Effector CD8-positive, alpha-beta T cell (primary cell): ENCODE data around the gene SLC12A4.

Experiments
- DNase-seq: peaks from one replicate; lab custom pipeline; 2025; lab: John Stamatoyannopoulos, UW

The SLC12A4 gene

DNA sequence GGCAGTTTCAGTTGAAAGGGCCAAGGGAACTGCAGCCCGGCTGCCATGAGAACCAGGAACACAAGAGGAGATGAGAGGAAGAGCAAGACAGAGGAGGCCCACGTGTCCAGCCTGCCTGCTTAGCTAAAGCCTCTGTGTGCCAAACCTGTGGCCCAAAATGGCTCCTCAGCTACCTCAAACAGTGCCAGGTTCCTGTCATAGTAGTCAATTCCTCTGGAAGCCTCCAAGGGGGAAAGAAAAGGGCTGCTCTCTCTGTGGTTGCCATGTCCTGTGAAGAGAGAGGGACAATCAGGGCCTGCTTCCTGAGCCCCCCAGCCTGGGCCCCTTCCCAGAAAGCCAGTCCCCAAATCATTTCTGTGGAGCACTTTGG lies 5.2 kb downstream of the SLC12A4 start:
- no peak for DNase-seq

DNA sequence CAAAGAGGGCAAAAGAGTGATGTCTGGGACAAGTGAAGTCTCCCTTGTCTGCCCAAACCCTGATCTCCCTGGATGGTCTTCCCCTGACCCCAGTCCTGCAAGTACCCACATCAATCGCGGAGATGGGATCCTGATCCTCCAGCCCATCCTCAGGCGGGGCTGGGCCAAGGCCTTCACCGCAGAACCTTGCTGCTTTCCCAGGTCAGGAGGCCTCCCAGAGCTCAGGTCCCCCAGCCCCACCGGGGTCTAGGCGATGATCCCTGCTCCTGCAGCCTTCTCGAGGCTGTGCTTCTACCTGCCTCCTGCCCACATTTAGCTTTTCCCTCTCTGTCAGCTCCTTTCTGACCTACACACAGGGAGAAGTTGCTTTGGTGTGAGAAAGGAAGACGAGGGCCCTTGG lies 6.3 kb downstream of the SLC12A4 start:
- no peak for DNase-seq

DNA sequence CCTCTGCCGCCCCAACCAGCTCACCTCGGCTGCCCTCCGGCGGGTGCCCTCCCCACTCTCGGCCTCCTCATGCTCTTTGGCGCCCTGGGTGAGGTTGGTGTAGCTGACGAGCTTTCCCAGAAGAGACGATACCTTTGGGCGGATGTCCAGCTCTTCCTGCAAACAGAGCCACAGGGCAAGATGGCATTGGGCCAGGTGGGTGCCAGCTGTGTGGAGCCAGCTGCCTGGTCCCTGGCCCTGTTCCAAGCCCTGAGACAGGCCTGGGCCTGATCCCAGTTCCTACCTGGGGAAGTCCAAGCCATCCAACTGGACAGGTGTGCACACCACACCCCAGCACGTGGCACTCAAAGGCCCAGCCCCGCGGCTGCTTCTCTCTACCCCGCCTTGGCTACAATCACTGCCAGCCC lies 6.9 kb downstream of the SLC12A4 start:
- no peak for DNase-seq

DNA sequence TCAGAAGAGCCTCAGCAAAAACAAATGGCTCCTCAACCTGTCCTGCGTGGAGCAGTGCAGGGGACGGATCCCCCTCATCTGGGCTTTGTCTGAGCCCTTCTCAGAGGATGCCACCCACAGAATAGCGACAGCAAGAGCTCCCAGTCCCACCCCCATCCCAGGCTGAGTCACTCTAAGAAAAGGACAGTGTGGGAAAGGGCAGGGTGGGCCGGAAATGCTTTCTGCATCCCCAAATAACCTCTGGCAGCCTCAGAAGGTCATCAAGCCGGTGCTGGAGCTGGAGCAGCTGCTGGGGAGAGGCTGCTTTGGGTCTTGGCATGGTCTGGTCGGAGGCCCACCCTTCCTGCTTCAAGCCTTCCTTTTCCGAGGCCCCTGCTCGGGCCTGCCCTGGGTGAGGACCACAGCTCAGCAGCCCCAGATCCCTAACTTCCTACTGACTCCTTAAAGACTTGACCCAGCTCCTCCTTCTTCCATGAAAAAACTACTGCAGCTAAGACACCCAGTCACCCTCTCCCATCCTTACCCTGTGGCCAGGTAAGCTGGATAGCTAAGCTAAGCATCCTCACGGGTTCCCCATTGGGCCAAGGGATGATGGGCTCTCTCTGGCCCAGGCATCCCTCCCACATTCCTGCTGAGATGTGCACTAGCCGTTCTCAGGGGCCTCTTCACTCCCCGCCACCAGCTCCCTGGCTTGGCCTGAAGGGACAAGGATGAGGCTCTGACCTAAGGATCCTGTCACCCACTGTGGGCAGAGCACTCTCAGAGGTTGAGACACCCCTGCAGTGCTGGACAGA lies 8.7 kb downstream of the SLC12A4 start:
- no peak for DNase-seq

DNA sequence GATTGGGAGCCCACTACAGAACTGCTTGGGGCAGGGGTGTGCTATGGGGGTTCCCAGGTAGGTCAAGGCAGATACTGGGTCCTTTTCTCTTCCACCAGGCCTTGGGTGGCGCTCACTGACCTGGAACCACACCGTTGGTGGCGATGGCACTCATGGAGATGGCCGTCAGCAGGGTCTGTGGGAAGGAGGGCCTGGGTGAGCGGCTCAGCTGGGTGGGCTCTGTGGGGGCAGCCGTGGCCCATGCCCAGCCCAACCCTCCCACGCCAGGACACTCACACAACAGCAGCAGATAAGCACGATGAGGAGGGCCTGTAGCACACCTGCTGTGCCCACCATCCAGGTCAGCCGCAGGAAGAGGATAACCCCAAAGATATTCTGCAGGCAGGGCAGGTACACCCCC lies 10.8 kb downstream of the SLC12A4 start:
- DNase-seq = no peak

DNA sequence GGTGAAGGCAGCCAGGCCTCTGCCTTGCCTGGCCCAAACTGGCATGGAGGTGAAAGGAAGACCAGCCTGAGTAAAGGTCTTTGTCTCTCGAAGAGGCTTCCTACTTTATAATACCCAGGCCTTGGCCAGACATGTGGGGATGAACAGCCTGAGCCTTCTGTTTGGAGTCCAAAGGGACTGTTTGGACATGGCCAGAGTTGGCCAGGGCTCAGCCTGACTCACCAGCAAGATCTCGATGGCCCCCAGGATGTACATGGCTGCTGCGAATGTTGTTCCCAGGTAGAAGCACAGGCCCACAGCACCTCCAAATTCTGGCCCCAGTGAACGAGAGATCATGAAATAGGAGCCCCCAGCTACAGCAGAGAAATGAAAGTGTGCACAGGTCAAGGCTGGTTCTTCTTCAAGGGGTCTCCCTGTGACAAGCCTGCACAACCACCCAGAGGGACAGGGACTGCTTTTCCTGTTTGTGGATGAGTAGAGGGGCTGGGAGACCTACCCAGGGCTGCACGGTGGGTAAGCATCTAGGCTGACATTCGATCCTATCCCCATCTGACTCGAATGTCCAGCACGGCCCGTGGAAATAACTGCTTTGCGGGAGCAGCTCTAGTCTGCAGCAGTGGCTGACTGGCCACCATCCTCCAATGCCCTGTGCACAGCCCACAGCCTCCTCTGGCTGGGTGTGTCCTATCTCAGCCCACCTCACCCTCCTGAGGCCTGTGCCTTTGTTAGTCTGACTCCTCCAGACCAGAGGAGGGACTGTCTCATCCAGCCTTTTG lies 13.8 kb downstream of the SLC12A4 start:
- no peak for DNase-seq

DNA sequence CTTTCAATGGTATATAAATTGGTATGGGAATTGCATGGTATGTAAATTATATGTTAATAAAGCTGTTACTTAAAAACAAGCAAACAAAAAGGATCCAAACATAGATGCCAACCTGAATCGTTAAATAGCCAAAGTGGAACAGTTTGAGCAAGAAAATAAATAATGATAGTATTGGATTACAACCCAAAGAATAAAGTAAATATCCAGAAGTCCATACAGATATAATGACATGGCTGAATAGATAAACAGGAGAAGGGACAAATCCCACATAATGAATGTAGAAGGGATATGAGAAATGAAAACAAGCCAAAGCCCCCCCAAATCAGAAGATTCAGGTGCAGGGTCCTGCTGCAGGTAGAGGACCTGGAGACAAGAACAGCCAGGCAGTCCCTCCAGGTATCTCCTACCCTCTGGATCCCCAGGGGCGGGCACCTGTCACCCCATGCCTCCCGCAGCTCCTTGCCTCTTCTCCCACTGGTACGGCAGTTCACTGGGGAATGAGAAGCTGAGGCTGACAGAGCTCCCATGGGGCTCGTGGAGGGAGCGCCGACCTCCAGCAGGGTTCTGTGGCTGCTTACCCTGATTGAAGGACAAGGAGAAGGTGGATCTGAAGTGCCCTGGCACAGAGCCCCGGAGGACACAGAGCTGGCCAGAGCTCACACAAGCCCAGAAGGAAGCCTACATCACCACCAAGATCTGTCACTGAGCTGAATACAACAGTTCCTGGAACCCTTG lies 14.6 kb downstream of the SLC12A4 start:
- DNase-seq = no peak

DNA sequence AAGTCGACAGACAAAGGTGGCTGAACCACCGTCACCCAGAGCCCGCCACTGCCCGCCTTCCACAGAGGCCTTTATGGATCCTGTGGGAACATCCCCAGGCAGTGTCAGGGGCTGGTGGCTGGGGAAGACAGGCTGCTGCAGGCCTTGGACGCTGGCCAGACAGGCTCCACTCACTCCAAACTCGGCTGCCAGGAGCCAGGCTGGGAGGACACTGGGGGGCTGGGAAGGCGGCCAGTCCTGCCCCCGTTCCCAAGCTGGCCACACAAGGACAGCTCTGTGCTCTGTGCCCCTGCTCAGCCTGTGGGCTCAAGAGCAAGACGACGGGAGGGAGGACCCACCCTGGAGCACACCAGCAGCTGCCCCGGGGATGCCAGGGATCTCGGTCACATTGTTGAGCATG lies 17.0 kb downstream of the SLC12A4 start:
- DNase-seq = no peak

DNA sequence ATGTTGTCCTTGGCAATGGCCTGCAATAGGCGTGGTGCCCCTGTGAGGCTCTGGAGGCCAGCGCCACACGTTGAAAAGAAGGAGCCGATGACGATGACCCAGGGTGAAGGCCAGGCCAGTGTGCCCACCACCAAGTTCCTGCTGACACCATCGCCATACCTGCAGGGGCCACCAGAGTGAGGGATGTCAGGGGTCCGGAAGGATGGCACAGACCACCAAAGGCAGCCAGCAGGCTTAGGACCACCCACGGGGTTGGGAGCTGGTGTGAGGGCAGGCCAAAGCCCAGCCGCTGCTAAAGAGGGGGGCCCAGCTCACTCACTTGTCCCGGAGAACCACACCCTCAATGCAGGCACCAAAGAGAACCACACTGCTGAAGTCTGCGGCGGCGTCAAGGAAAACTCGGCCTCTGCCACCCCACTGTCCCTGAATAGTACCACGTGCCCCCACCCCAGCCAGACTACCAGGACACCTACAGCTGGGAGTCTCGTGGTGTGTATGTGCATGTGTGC lies 18.0 kb downstream of the SLC12A4 start:
- no peak for DNase-seq

DNA sequence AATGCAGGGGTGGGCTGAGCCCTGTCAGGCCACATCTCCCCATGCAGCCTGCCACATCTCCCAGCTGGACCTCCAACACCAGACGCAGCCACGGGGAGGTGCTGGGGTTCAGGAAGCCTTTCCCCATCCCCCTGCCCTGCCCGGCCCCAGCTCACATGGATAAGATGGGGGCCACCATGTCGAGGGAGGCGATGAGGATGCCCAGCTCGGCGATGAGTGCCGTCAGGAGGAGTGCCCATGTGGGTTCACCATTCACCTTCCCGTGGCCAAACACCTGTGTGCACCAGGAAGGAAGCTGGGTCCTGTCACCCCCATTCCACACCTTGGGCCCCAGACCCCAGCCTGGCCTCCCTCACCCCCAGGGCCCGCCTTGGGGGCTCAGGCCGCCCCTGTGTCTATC lies 18.8 kb downstream of the SLC12A4 start:
- DNase-seq = no peak

DNA sequence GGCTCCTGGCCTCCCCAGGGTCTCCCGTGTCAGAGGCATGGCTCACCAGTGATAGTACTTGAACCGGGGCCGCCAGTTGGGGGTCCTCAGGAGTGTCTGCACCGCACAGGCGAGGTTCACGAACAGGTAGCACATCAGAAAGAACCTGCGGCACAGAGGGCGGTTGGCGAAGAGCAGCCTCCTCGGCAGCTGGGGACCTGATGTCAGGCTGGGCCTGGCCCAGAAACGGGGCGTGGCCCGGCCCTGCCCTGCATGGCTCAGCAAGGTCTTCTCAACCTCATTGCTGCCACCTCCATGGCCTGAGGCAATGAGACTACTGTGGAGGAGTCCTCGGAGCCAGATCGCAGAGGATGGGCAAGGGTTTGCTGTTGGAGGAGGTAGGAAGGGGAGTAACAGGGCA lies 20.4 kb downstream of the SLC12A4 start:
- DNase-seq = no peak

DNA sequence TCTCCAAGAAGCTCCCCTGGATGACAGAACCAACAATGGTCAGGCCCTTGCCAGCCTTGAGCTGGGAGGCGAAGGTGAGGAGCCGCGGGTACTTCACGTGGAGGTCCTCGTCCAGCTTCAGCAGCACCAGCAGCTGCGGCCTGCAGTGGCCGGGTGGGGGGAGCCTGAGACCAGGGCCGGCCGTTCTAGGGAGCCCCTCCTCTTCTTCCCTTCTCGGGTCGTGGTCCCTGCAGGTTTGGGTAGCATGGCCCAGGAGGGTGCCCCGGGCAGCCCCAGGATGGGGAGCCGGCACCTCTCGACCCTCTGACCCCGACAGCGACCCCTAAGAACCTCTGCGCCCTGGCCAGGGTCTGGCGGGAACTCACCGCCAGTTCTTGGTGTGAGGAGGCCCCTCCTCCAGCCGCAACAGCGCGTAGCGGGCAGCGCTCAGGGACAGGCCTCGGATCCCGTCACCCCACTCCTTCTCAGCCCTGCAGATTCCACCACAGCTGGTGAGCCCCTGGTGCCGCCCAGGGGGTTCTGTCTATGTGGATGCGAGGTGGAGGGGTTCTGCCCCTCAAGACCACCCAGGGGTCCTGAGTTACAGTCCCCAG lies 21.4 kb downstream of the SLC12A4 start:
- no peak for DNase-seq

DNA sequence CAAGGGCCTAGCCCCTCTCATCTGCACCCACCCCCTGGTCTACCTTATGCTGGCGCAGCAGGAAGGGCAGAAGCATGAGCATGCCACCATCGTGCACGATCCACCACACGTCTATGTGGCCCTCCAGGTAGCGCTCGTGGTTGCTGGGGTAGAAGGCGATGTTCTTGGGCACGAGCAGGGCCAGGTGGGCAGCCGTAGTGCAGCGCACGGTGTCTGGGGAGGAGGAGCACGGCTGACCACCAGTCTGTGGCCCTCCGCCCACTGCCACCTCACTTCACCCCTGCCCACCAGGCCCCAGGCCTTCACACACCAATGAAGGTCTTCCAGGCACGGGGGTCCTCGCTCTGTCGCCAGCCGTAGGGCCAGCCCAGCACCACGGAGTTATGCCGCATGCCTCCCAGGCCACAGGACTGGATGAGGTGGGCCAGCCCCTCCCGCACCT lies 22.3 kb downstream of the SLC12A4 start:
- no peak for DNase-seq

DNA sequence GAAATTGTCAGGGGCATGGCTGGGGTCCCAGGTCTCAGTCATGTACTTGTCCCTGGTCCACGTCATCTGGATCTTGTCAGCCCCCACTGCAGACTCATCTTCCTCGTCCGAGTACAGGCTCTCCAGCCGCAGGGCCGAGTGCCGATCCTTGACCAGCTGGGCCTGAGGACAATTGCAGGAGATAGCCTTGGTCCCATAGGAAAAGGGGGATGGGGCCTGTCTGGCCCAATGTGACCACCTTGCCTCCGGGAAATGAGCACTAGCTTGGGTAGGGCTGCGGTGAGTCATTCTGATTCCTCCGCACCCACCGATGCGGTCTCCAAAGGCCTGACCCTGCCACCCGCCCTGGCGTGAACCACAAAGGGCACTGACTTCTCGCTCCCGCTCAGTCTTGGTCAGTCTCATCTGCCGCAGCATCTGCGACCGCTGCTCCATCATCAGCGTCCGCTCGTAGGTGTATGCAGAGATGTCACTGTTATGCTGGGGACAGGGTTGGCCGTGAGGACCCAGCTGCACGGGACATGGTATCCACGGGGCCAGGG lies 23.0 kb downstream of the SLC12A4 start:
- DNase-seq = no peak

DNA sequence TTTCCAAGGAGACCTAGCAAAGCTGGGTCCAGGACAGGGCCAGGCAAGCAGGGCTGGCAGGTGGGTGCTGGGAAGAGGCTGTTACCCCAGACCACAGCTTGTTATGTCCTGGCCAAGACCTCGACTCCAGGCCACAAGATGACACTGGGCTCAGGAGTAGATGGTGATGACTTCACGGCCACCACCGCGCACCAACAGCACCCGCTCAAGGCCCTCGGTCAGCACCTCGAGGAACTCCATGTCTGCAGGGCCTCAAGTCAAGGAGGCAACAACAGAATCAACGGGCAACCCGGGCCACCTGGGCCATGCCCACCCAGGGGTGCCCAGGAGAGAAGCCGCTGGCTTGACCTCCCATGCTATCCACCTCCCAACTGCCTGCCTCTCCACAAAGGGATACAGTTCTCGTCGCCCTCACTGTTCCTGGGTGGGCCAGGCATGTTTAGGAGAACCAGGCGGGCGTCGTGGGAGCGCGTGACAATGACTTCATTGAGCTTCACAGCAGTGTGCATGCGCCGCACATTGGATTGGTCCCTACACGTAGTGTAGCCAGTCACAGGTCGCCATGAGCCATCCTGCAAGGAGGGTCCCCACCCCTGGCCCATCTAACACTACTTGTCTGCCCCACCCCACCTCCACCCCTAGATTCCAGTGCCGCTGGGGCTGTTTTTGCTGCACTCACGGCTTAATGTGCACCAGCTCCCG lies 23.6 kb downstream of the SLC12A4 start:
- DNase-seq = no peak

DNA sequence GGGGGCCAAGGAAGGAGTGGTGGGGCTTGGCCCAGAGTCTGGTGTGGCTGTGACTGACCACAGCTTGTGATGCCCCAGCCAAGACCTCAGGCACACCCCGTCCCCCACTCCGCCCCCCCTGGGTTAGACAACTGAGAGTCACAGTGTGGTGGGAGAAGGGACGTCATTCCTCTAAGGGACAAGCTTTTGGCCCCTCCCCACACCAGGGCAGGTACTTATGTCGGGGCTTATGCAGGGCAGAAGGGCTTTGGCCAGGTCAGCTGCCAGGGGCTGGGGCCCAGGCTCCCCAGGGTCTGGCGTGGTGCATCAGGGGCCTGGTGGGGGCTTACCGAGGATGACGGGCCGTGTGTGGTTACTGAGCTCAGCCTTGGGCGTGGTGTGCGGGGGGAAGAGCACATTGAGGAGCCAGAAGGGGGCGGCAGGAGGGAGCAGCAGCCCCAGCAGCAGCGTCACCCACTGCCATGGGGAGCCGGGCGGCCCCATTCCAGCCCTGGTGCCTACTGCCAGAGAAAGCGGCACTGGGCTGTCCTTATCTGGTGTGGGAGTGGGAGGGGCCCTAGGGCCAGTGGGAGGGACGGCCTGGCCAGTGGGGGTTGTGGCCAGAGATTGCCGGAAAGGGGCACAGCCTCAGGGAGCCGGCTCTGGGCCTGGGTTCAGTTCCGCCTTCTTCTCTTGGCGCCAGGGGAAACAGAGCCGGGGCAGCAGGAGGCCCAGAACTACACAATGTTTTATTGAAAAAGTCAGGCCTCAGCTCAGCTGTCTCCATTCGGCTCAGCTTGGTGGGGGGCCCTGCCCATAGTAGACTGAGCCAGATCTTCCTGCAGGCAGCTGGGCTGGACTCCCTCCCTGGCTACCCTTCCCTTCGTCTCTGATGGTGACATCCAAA lies 24.6 kb downstream of the SLC12A4 start, which contains the start of gene LCAT:
Gene LCAT (minus strand): TSS at position 502 of the 886 bp plus-strand sequence. CDS start 19 bp downstream, at position 483.
- no peak for DNase-seq

DNA sequence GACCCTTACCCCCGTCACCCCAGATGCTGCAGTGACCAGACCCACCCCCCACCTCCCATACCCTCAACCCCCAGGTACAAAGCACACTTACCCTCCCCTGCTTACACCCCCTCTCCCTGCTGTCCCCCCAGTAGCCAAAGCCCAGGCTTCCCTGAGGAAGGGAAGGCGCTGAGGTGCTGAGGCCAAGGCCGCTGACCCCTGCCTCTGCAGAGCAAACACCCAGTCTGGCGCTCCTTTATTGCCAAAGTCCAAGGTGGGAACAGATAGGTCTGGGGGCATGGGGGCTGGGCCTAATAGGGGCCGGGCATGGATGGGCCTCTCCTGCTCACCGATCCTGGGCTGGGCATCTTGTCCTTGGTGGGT lies 25.2 kb downstream of the SLC12A4 start:
- no peak for DNase-seq

DNA sequence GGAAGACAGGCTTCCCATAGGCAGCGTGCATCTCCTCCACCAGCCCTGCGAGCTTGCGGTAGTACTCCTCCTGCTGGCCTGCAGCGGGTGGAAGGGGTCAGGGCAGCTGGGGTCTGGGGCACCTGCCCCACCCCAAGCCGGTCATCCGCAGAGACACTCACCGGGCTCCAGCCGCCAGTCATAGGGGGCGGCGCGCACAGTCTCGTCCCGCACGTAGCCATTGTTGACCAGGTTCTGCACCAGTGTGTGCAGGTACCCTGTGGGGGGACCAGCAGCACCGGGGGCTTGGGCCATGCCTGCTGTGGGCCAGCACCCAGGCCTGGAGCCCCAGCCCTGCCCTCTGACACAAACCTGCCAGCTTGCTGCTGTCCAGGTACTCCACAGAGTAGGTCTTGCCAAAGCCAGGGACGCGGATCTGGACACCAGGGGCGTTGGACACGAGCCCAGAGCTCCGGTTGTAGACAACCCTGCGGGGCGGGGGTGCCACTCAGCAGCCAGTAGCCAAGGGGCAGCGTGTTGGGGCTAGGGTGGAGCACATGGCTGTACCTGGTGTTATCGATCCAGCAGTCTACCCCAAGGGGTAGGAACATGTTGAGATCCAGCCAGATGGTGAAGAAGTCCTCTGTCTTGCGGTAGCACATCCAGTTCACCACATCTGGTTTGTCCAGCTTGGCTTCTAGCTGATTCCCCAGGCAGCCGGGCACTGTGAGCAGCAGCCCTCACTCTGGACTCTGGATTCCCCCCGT lies 25.8 kb downstream of the SLC12A4 start:
- no peak for DNase-seq

DNA sequence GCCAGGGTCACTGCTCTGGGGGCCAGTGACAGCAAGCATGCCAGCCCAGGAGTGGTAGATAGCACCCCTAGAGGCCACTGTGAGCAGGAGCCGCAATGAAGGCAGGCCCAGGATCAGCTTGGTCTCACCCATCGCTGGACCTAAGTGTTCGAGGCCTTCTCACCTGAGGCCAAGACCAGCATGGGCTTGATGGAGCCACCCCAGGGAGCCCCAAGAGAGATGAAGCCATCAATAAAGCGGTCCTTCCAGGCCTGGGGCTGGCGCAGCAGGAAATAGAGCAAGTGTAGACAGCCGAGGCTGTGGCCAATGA lies 26.3 kb downstream of the SLC12A4 start:
- no peak for DNase-seq
